ENCODE data around the gene GJA9.
A peak's percentile ranks its signal among the peaks of the same experiment; 100 is the strongest.

GJA9 gene

DNA sequence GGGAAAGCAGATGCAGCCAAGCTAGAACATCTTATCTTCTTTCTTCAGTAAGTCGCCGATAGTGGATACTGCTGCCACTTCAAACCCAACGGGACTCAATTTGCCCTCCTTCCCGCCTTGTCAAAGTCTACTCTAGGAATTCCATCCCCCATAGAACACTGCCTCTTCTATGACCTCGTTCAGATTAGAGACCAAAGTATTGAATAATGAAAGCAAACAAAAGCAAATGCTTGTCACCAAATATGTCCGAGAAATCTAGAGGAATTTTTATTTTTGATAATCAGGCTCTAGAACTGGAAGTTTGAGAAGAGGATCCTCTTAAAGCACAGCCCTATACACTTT, 21.0 kb downstream of the GJA9 start:
- TF ChIP-seq TCF12 (IDR thresholded peaks at IDR 0.05; ENCODE audit: low read depth): no peak
- no peak for TF ChIP-seq EP300 (IDR thresholded peaks at IDR 0.05; ENCODE audit: borderline replicate concordance)
- TF ChIP-seq, protein P1, sequence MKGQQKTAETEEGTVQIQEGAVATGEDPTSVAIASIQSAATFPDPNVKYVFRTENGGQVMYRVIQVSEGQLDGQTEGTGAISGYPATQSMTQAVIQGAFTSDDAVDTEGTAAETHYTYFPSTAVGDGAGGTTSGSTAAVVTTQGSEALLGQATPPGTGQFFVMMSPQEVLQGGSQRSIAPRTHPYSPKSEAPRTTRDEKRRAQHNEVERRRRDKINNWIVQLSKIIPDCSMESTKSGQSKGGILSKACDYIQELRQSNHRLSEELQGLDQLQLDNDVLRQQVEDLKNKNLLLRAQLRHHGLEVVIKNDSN (IDR thresholded peaks at IDR 0.05): no peak
- no peak for TF ChIP-seq ZBTB7A (IDR thresholded peaks at IDR 0.05; ENCODE audit: low read depth)
- no peak for TF ChIP-seq TEAD4 (IDR thresholded peaks at IDR 0.05)
- TF ChIP-seq YY1 (IDR thresholded peaks at IDR 0.05; ENCODE audit: low read depth): no peak

DNA sequence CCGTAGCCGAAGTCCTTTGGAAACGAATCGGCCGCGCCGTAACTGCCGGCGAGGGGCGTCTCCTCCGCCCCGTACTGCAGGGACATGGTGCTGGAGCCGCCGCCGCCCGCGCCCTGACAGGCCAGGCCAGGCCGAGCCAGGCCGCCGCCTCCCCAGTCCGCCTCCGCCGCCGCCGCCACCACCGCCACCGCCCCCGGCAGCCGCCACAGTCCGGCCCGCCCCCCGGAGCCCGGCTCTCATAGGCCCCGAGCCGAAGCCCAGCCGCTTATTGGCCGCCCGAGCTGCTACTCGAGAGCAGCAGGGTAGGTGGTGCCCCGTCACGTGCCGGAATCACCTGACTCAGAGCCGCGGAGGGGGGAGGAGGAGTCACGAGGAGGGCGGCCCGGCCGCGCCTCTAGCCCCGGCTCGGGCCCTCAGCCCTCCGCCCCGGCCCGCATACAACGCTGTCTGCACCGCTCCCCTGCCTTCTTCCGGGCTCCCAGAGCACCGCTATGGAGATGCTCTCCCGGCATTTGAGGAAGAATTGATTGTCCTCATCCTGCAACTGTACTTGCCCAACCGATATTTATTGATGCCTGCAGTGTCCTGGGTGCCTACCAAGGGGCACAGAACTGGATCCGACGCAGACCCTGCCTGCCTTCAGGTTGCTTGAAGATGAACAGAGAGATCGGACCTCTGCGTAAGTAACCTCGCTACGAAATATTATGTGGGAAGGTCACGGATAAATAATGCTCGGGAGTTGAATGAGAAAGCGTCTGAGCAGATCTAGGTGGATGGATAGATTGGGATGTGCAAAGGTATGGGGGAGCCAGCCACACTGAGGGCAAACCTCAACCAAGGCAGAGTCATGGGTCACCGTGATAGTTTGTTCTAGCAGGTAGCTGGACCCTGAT, 21.6 kb downstream of the GJA9 start, which contains the start of gene RRAGC:
TSS of gene RRAGC (minus strand) at position 212 of the 893 bp plus-strand sequence. CDS start at position 86, 126 bp downstream.
- TF ChIP-seq, protein P2, sequence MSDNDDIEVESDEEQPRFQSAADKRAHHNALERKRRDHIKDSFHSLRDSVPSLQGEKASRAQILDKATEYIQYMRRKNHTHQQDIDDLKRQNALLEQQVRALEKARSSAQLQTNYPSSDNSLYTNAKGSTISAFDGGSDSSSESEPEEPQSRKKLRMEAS (IDR thresholded peaks at IDR 0.05): peak; percentile 77
- TF ChIP-seq CEBPB (IDR thresholded peaks at IDR 0.05): no peak
- TF ChIP-seq YY1 (IDR thresholded peaks at IDR 0.05; ENCODE audit: low read depth): no peak
- TF ChIP-seq CREB1 (IDR thresholded peaks at IDR 0.05; ENCODE audit: low read depth): no peak
- TF ChIP-seq ZBTB7A (IDR thresholded peaks at IDR 0.05; ENCODE audit: low read depth): no peak
- TF ChIP-seq, protein P1 (IDR thresholded peaks at IDR 0.05): peak; percentile 100
- TF ChIP-seq EP300 (IDR thresholded peaks at IDR 0.05; ENCODE audit: borderline replicate concordance): no peak
- TF ChIP-seq TCF12 (IDR thresholded peaks at IDR 0.05; ENCODE audit: low read depth): peak; percentile 67; the same call in 1 of the 2 replicates
- TF ChIP-seq TAF1 (IDR thresholded peaks at IDR 0.05; ENCODE audit: low read depth): no peak
- no peak for TF ChIP-seq TEAD4 (IDR thresholded peaks at IDR 0.05)
- TF ChIP-seq, protein P3, sequence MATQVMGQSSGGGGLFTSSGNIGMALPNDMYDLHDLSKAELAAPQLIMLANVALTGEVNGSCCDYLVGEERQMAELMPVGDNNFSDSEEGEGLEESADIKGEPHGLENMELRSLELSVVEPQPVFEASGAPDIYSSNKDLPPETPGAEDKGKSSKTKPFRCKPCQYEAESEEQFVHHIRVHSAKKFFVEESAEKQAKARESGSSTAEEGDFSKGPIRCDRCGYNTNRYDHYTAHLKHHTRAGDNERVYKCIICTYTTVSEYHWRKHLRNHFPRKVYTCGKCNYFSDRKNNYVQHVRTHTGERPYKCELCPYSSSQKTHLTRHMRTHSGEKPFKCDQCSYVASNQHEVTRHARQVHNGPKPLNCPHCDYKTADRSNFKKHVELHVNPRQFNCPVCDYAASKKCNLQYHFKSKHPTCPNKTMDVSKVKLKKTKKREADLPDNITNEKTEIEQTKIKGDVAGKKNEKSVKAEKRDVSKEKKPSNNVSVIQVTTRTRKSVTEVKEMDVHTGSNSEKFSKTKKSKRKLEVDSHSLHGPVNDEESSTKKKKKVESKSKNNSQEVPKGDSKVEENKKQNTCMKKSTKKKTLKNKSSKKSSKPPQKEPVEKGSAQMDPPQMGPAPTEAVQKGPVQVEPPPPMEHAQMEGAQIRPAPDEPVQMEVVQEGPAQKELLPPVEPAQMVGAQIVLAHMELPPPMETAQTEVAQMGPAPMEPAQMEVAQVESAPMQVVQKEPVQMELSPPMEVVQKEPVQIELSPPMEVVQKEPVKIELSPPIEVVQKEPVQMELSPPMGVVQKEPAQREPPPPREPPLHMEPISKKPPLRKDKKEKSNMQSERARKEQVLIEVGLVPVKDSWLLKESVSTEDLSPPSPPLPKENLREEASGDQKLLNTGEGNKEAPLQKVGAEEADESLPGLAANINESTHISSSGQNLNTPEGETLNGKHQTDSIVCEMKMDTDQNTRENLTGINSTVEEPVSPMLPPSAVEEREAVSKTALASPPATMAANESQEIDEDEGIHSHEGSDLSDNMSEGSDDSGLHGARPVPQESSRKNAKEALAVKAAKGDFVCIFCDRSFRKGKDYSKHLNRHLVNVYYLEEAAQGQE (IDR thresholded peaks at IDR 0.05; ENCODE audit: low read depth): no peak
- TF ChIP-seq RAD21 (IDR thresholded peaks at IDR 0.05; ENCODE audit: low read depth): peak; percentile 1; the same call in 1 of the 2 replicates
- no peak for TF ChIP-seq FOXM1 (IDR thresholded peaks at IDR 0.05; ENCODE audit: borderline replicate concordance, low read depth)
- TF ChIP-seq NFIC (IDR thresholded peaks at IDR 0.05): no peak
- peak; percentile 55; the same call in 1 of the 2 replicates for TF ChIP-seq EGR1 (IDR thresholded peaks at IDR 0.05)

DNA sequence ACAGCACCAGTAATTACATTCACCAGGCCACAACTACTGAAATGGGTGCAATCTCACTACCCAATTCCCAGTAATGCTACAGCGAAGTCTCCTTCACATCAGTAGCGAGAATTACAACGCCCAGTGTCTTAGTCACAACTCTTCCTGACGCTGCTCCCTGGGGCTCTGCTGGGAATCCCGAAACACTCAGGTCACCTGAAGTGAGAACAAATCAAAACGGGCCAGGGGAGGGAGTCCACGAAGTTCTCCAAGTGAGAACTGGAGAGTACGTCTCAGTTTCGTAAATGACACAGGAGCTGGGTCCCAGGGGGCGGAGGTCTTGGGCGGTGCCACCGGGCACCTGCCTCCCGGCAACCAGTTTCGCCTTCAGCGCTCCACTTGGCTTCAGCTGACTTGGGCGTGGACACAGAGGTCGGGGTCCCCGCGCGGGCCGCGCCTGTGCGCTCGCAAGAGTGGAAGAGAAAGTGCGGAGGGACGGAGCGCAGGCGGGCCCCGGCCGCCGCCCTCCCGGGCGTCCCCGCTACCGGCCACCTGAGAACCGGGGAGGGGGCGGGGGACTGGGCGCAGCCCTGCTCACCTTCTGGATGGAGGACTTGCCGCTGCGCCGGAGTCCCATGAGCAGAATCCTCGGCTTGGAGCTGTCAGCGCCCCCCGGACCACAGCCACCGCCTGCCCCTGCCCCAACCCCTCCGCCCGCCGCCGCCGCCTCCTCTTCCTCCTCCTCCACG, 22.4 kb downstream of the GJA9 start:
- TF ChIP-seq, protein P3 (IDR thresholded peaks at IDR 0.05; ENCODE audit: low read depth): no peak
- TF ChIP-seq, protein P1 (IDR thresholded peaks at IDR 0.05): 0 out of 2 replicates have a peak, but pooled peaks have one; percentile 29
- TF ChIP-seq EGR1 (IDR thresholded peaks at IDR 0.05): no peak
- TF ChIP-seq TAF1 (IDR thresholded peaks at IDR 0.05; ENCODE audit: low read depth): 0 out of 2 replicates have a peak, but pooled peaks have one; percentile 36
- no peak for TF ChIP-seq EP300 (IDR thresholded peaks at IDR 0.05; ENCODE audit: borderline replicate concordance)
- TF ChIP-seq, protein P2 (IDR thresholded peaks at IDR 0.05): 0 out of 2 replicates have a peak, but pooled peaks have one; percentile 27

DNA sequence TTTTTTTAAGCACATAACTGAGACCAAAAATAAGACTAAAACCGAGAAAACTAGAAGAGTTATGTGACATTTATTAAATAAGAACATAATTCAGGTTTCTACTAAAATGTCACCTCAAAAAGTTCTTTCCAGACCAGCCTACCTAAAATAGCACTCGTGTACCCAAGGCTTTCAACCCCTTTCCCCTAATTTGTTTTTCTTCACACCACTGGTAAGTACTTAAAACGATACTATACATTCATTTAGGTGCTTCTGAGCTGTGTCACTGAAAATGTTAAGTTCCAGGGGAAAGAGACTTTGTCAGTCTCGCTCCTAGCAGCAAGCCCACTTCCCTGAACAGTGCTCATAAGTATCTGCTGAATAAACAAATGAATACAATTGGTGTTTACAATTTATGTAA, 28.6 kb downstream of the GJA9 start:
- TF ChIP-seq TEAD4 (IDR thresholded peaks at IDR 0.05): no peak
- TF ChIP-seq EP300 (IDR thresholded peaks at IDR 0.05; ENCODE audit: borderline replicate concordance): no peak

DNA sequence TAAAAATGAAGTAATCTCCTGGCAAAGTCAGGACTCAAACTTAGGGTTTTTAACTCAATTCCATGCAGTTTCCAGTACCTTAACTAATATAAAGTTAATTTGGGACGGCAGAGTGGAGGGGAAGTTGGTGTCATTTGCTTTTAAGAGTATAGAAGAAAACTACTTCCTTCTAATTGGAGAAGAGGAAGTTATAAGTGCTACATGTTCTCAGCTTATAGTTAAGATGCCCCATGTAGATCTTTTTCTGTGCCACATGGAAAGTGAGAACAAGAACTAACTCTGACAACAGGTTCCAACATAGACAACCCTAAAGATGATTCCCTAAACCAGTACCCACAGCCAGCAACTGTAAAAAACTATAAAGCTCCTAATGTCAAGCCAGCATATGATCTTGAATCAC, 33.3 kb downstream of the GJA9 start:
- TF ChIP-seq TCF12 (IDR thresholded peaks at IDR 0.05; ENCODE audit: low read depth) (no peak), EGR1 (IDR thresholded peaks at IDR 0.05) (no peak), TEAD4 (IDR thresholded peaks at IDR 0.05) (no peak), FOXM1 (IDR thresholded peaks at IDR 0.05; ENCODE audit: borderline replicate concordance, low read depth) (no peak), TAF1 (IDR thresholded peaks at IDR 0.05; ENCODE audit: low read depth) (no peak), ZBTB7A (IDR thresholded peaks at IDR 0.05; ENCODE audit: low read depth) (no peak), YY1 (IDR thresholded peaks at IDR 0.05; ENCODE audit: low read depth) (no peak), EP300 (IDR thresholded peaks at IDR 0.05; ENCODE audit: borderline replicate concordance) (no peak), RAD21 (IDR thresholded peaks at IDR 0.05; ENCODE audit: low read depth) (no peak), NFIC (IDR thresholded peaks at IDR 0.05) (no peak), CEBPB (IDR thresholded peaks at IDR 0.05) (no peak), CREB1 (IDR thresholded peaks at IDR 0.05; ENCODE audit: low read depth) (no peak)
- TF ChIP-seq, protein P3 (IDR thresholded peaks at IDR 0.05; ENCODE audit: low read depth): no peak
- TF ChIP-seq, protein P1 (IDR thresholded peaks at IDR 0.05): no peak
- TF ChIP-seq, protein P2 (IDR thresholded peaks at IDR 0.05): no peak
